Right ventricle myocardium superior (tissue), 1 donor: ENCODE measurements around the gene ASMT. TPM values are rescaled to one million over a fixed set of nuclear protein-coding genes. Genes with fewer than 3 reads are reported as not detected.
"Not testable (repeated sequence)": the region's sequence is repeated elsewhere in the genome, so short reads cannot be mapped to it uniquely, and the experiment has no call there.

Experiments used
- ATAC-seq: fragments of 200-7000 bp; cut with Tn5 transposase; one replicate; pipeline ENCODE4 v1.9.1; 2020; ENCODE audit warnings: mild to moderate bottlenecking; ENCODE audit not compliant: poor library complexity
- DNase-seq: peaks from one replicate; pipeline ENCODE4 v3.0.0-alpha.2; 2020
- intact Hi-C: fragments of 100-400 bp; cut with DNase I; formaldehyde crosslinking; loops from one replicate; pipeline ENCODE4 v1.11.2; 2022
- total RNA-seq: library from RNA; stranded (reverse); fragmentation: NEBNext Ultra II Directional; extraction: Animal tissue kit (Norgen Biotek cat#: 25700); gene quantifications from one replicate; pipeline ENCODE4 v1.2.1, GENCODE V29; 2021
- donor health status: DM: no; HTN: yes; CAD: no; lungs with severe emphysema.

Gene ASMT
- total RNA-seq, 1 donor from 2014 or later, result not detected

GRCh38 chrX:1624158-1624860, 9.4 kb downstream of the ASMT start:
- intact Hi-C loops, DNase-seq, ATAC-seq: not testable (repeated sequence)

GRCh38 chrX:1624861-1625215, 10.0 kb downstream of the ASMT start:
- DNase-seq, intact Hi-C loops, ATAC-seq: not testable (repeated sequence)

GRCh38 chrX:1629244-1629643, 14.4 kb downstream of the ASMT start:
- no peak for DNase-seq
- intact Hi-C loops, result no loop called here
- no peak for ATAC-seq

GRCh38 chrX:1646009-1646408, 31.1 kb downstream of the ASMT start:
- intact Hi-C loops, result loop anchor here (5.0 kb wide), 1 partner anchor 946 kb away; no protein-coding TSS in a partner anchor
- no peak for DNase-seq
- no peak for ATAC-seq

GRCh38 chrX:1649621-1650020, 34.8 kb downstream of the ASMT start:
- ATAC-seq, result no peak
- no peak for DNase-seq
- intact Hi-C loops, result loop anchor here (5.0 to 10.0 kb wide), 2 partner anchors 943 to 975 kb away; no protein-coding TSS in a partner anchor

GRCh38 chrX:1652011-1652811, 37.4 kb downstream of the ASMT start:
- intact Hi-C loops, result loop anchor here (10.0 kb wide), 1 partner anchor 973 kb away; no protein-coding TSS in a partner anchor
- peak; percentile 57 for ATAC-seq
- not testable (repeated sequence) for DNase-seq

GRCh38 chrX:1656379-1656778, 41.5 kb downstream of the ASMT start:
- DNase-seq (no peak), ATAC-seq (no peak)
- intact Hi-C loops, result loop anchor here (10.0 kb wide), 1 partner anchor 968 kb away; no protein-coding TSS in a partner anchor

- ATAC-seq (peak; percentile 36), DNase-seq (no peak)
- intact Hi-C loops, result loop anchor here (10.0 kb wide), 1 partner anchor 967 kb away; no protein-coding TSS in a partner anchor
Measured at GRCh38 chrX:1657367-1658070, 42.7 kb downstream of the ASMT start.

GRCh38 chrX:1658071-1658491, 43.2 kb downstream of the ASMT start:
- ATAC-seq (no peak), DNase-seq (no peak)
- intact Hi-C loops, result loop anchor here (10.0 kb wide), 1 partner anchor 967 kb away; no protein-coding TSS in a partner anchor

GRCh38 chrX:1659664-1660461, 45.0 kb downstream of the ASMT start:
- no peak for ATAC-seq
- no peak for DNase-seq
- intact Hi-C loops, result loop anchor here (10.0 kb wide), 1 partner anchor 965 kb away; no protein-coding TSS in a partner anchor

- ATAC-seq, result peak; percentile 53
- intact Hi-C loops, result no loop called here
- DNase-seq, result peak; percentile 64
Measured at GRCh38 chrX:1661048-1661921, 46.4 kb downstream of the ASMT start.

- ATAC-seq (no peak), DNase-seq (no peak)
- intact Hi-C loops, result no loop called here
Measured at GRCh38 chrX:1661922-1662221, 47.0 kb downstream of the ASMT start.

GRCh38 chrX:1667566-1667965, 52.7 kb downstream of the ASMT start:
- DNase-seq (no peak), ATAC-seq (no peak)
- intact Hi-C loops, result no loop called here

GRCh38 chrX:1673337-1673736, 58.5 kb downstream of the ASMT start:
- DNase-seq, result no peak
- intact Hi-C loops, result no loop called here
- ATAC-seq, result no peak

GRCh38 chrX:1676866-1677265, 62.0 kb downstream of the ASMT start:
- intact Hi-C loops, result no loop called here
- ATAC-seq, result no peak
- DNase-seq, result no peak

- intact Hi-C loops, result no loop called here
- ATAC-seq (no peak), DNase-seq (no peak)
Measured at GRCh38 chrX:1679238-1679637, 64.4 kb downstream of the ASMT start.

GRCh38 chrX:1681439-1681838, 66.6 kb downstream of the ASMT start:
- ATAC-seq, result no peak
- intact Hi-C loops, result no loop called here
- DNase-seq, result no peak
